ENCODE data around the gene PRDM15. TPM values are rescaled to one million over a fixed set of nuclear protein-coding genes. Genes with fewer than 3 reads are reported as not detected.

PRDM15 gene
- total RNA-seq, 2 donors from 2014 or later = 12.9 to 22.1 TPM

DNA sequence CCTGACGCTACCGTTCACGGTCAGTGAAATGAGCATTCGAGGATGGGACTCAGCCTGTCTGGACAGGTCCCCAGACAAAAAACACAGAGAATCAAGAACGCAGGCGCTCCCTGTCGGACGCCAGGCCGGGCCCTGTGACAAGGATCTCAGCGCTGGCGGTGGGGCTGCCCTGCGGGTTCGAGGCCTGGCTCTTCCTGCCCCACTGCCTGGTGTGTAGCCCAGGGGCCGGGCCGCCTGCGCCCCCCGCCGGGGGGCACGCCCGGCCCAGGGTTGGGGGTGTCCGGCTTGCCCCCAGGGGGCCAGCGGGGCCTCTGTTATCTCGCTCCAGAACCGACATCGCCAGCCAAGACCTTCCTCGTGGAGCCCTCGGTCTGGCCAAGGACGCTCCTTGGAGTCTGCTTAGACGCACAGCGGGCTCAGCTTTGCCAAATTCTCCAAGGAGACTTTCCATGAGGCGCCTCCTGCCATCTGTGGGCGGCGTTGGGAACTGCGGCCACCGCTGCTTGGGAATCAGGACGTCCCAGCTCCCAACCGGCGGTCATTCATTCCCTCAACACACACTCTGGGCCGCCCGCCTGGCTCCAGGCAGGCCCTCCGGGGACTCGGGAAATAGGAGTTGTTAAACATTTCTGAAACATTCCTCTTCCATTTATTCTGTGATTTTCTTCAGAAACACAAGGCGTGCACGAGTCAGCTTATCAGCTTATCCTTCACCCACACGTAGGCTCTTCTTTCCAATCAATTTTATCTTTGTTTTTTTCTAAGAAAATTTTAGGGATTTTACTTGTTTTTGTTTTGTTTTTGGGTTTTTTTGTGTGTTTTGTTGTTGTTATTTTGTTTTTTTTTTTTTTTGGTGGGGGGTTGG, 101.0 kb downstream of the PRDM15 start:
- peaks cover 40 to 63% of the 10 kb centered on the region in 2 donors for H3K27me3 Mint-ChIP-seq
- H3K36me3 Mint-ChIP-seq = no peaks in the 10 kb centered on the region
- H3K4me3 Mint-ChIP-seq = no peak overlapping the region
- no peaks in the 10 kb centered on the region for H3K9me3 Mint-ChIP-seq
- no peaks in the 10 kb centered on the region for H3K4me1 Mint-ChIP-seq (ENCODE audit: low read depth in 2 of 2)
- no peak overlapping the region for H3K27ac Mint-ChIP-seq
- no peak for DNase-seq (ENCODE audit: low spot score)
- ATAC-seq = no peak

DNA sequence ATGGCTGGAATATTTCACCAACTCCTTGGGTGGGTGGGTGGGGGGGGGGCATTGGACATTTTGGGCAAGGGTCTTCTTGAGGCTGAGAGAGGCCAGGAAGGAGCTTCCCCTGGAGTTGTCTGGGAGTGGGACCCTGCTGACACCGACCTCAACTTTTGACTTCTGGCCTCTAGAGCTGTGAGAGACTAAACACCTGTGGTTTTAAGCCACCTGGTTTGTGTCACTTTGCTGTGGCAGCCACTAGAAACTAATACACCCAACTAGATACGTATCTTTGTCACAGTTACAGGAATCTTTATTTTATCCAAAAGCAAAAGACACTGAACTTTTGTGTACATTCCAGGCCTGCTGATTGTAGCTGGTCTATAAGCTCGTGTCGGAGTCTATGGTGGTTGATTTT, 102.4 kb downstream of the PRDM15 start:
- DNase-seq (ENCODE audit: low spot score) = no peak
- no peaks in the 10 kb centered on the region for H3K9me3 Mint-ChIP-seq
- no peak overlapping the region for H3K27ac Mint-ChIP-seq

GRCh38 chr21:41775149-41775472, 104.0 kb downstream of the PRDM15 start:
- no peak for ATAC-seq
- Mint-ChIP-seq H3K27me3 (peaks cover 51 to 70% of the 10 kb centered on the region in 2 donors), H3K36me3 (no peaks in the 10 kb centered on the region), H3K4me3 (no peak overlapping the region), H3K9me3 (no peaks in the 10 kb centered on the region), H3K27ac (no peak overlapping the region), H3K4me1 (ENCODE audit: low read depth in 2 of 2) (no peaks in the 10 kb centered on the region)
- DNase-seq (ENCODE audit: low spot score) = no peak

More for the DNA sequence above, 102.4 kb downstream of the PRDM15 start:
- no peak for ATAC-seq
- Mint-ChIP-seq H3K4me3 (no peak overlapping the region), H3K4me1 (ENCODE audit: low read depth in 2 of 2) (no peaks in the 10 kb centered on the region), H3K27me3 (peaks cover 48 to 70% of the 10 kb centered on the region in 2 donors), H3K36me3 (no peaks in the 10 kb centered on the region)

DNA sequence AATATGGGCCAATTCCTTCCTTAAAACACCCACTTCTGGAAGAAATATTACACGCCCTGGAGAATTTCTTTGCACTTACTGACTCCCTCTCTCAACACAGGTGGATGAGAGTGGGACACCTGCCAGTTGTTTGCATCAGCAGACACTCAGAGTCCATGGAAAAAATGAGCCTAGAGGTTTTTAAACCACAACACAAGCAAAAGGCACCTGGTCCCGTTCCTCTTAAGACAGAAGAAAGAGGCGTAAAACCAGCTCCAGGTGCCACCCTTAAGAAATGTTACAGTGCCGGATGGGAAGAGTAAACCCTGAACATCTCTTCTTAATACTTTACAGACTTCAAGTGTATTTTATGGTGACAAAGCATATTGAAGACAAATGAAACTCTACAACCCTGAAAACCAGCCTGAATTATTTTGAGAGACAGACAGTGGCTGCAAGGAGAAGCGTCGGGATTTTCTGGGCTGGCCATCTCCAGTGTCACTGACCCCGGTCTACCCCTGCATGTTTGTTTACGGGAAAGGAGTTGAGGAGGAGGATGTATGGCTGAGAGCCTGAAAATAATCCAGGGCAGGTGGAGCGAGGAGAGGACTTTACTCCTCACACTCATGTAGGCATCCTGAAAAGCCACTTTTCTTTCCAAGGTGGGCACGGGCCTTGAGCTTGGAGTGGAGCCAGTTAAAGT, 104.5 kb downstream of the PRDM15 start:
- Mint-ChIP-seq H3K27ac (no peak overlapping the region), H3K36me3 (no peaks in the 10 kb centered on the region), H3K4me1 (ENCODE audit: low read depth in 2 of 2) (no peaks in the 10 kb centered on the region), H3K9me3 (no peaks in the 10 kb centered on the region), H3K27me3 (peaks cover 53 to 65% of the 10 kb centered on the region in 2 donors), H3K4me3 (no peak overlapping the region)
- ATAC-seq = no peak
- DNase-seq (ENCODE audit: low spot score) = no peak

DNA sequence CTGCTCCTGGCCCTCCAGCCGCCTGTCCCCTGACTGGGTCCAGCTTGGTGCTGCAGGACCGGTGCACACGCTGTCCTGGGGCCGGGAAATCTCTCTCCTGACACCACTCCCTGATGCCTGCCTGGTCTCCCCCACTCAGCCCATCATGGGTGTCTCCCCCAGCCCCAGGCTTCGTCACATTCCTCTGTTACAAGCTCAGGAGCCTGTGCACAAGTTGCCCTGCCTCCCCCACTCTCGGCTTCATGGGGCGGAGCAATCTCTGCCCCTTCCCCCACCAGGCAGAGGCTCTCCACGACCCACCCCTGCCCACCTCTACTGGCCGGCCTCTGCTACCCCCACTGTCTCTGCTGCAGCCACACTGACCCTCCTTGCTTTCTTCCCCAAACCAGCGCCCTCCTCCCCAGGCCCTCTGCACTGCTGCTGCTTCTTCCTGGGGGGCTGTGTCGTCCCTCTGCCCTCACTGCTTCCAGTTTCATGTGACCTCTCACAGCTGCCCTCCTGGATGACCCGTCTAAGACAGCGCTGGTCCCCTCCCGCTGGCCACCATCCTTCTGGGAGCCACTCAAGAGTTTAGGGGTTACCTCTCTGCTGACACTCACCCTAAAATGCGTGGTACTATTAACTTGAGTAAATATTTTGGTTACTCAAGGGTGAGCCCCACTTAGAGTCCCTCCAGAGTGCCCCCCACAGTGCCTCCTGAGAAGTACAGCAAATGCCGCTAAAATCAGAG, 106.6 kb downstream of the PRDM15 start:
- ATAC-seq = no peak
- Mint-ChIP-seq H3K9me3 (no peaks in the 10 kb centered on the region), H3K27ac (no peak overlapping the region), H3K27me3 (peaks cover 51 to 64% of the 10 kb centered on the region in 2 donors), H3K4me3 (no peak overlapping the region), H3K36me3 (peaks cover 5% of the 10 kb centered on the region), H3K4me1 (ENCODE audit: low read depth in 2 of 2) (peaks cover 15 to 16% of the 10 kb centered on the region in 2 donors)
- DNase-seq (ENCODE audit: low spot score) = no peak

DNA sequence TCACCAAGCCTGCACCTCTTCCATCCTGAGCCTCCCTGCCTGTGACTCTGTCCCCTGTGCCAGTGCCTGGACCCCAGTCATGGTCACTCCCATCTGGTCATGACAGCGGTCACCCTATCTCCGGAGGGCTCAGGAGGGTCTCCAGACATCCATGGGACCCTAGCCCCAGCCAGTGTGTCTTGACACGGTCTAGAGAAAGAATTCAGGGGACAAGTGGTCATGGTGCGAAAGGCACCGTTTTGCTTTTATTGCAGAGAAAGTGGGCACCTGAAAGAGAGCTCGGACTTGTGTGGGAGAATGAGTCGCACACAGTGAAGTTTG, 107.6 kb downstream of the PRDM15 start:
- Mint-ChIP-seq H3K4me1 (ENCODE audit: low read depth in 2 of 2) (peaks cover 21 to 22% of the 10 kb centered on the region in 2 donors), H3K27ac (no peak overlapping the region), H3K4me3 (no peak overlapping the region), H3K9me3 (no peaks in the 10 kb centered on the region), H3K27me3 (peaks cover 54 to 66% of the 10 kb centered on the region in 2 donors), H3K36me3 (peaks cover 10% of the 10 kb centered on the region)
- DNase-seq (ENCODE audit: low spot score) (no peak), ATAC-seq (no peak)

GRCh38 chr21:41770901-41771624, 108.1 kb downstream of the PRDM15 start:
- peaks cover 10% of the 10 kb centered on the region for H3K36me3 Mint-ChIP-seq
- H3K9me3 Mint-ChIP-seq = no peaks in the 10 kb centered on the region
- ATAC-seq (no peak), DNase-seq (ENCODE audit: low spot score) (no peak)
- H3K27ac Mint-ChIP-seq = no peak overlapping the region
- H3K27me3 Mint-ChIP-seq = peaks cover 54 to 66% of the 10 kb centered on the region in 2 donors
- H3K4me3 Mint-ChIP-seq = no peak overlapping the region
- peaks cover 21 to 22% of the 10 kb centered on the region in 2 donors for H3K4me1 Mint-ChIP-seq (ENCODE audit: low read depth in 2 of 2)

- DNase-seq (ENCODE audit: low spot score) = no peak
- Mint-ChIP-seq H3K27ac (no peak overlapping the region), H3K9me3 (no peaks in the 10 kb centered on the region), H3K27me3 (peaks cover 55 to 68% of the 10 kb centered on the region in 2 donors), H3K36me3 (peaks cover 10% of the 10 kb centered on the region), H3K4me3 (no peak overlapping the region), H3K4me1 (ENCODE audit: low read depth in 2 of 2) (peaks cover 21 to 22% of the 10 kb centered on the region in 2 donors)
- ATAC-seq = no peak
These were observed 109.2 kb downstream of the PRDM15 start for GRCh38 chr21:41769933-41770332.

GRCh38 chr21:41769521-41769920, 109.6 kb downstream of the PRDM15 start:
- ATAC-seq (no peak), DNase-seq (ENCODE audit: low spot score) (no peak)
- Mint-ChIP-seq H3K4me3 (no peak overlapping the region), H3K27ac (no peak overlapping the region), H3K9me3 (no peaks in the 10 kb centered on the region), H3K4me1 (ENCODE audit: low read depth in 2 of 2) (peaks cover 21 to 22% of the 10 kb centered on the region in 2 donors), H3K27me3 (peaks cover 54 to 68% of the 10 kb centered on the region in 2 donors), H3K36me3 (peaks cover 10% of the 10 kb centered on the region)

GRCh38 chr21:41769111-41769510, 110.0 kb downstream of the PRDM15 start:
- peaks cover 21 to 22% of the 10 kb centered on the region in 2 donors for H3K4me1 Mint-ChIP-seq (ENCODE audit: low read depth in 2 of 2)
- no peak for DNase-seq (ENCODE audit: low spot score)
- H3K27me3 Mint-ChIP-seq = peaks cover 56 to 65% of the 10 kb centered on the region in 2 donors
- peaks cover 10% of the 10 kb centered on the region for H3K36me3 Mint-ChIP-seq
- no peak for ATAC-seq
- H3K4me3 Mint-ChIP-seq = peak overlapping the region; percentile 60
- H3K27ac Mint-ChIP-seq = no peak overlapping the region
- no peaks in the 10 kb centered on the region for H3K9me3 Mint-ChIP-seq

DNA sequence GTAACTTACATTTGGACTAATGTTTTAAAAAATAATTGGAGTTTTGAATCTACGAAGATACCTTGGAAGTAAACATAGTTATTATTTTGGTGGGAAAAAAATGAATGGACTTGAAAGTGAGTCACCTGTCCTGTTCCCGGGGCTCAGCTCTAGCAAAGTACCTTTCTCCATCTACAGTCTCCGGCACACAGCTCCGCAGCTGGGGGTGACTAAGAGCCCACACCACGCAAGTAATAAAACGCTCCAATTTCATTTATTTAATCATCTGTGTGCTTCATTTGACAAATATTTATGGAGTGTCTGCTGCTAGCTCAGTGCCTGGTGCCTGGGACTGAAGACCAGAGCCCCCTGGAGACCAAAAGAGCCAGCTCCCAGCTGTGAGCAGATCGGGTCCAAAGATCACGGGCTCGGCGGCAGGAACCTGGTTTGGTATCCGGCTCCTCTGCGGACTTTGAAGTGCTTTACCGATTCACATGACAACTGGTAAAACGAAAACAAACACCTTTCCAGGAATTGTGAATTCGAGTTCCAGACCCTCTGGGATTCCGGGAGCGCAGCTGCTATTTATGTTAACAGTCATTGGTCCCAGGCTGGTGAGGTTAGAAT, 110.6 kb downstream of the PRDM15 start:
- Mint-ChIP-seq H3K27ac (no peak overlapping the region), H3K4me1 (ENCODE audit: low read depth in 2 of 2) (peaks cover 21 to 22% of the 10 kb centered on the region in 2 donors), H3K27me3 (peaks cover 56 to 62% of the 10 kb centered on the region in 2 donors), H3K9me3 (no peaks in the 10 kb centered on the region), H3K4me3 (peak overlapping the region; percentile 60), H3K36me3 (peaks cover 10% of the 10 kb centered on the region)
- DNase-seq (ENCODE audit: low spot score) = no peak
- no peak for ATAC-seq

DNA sequence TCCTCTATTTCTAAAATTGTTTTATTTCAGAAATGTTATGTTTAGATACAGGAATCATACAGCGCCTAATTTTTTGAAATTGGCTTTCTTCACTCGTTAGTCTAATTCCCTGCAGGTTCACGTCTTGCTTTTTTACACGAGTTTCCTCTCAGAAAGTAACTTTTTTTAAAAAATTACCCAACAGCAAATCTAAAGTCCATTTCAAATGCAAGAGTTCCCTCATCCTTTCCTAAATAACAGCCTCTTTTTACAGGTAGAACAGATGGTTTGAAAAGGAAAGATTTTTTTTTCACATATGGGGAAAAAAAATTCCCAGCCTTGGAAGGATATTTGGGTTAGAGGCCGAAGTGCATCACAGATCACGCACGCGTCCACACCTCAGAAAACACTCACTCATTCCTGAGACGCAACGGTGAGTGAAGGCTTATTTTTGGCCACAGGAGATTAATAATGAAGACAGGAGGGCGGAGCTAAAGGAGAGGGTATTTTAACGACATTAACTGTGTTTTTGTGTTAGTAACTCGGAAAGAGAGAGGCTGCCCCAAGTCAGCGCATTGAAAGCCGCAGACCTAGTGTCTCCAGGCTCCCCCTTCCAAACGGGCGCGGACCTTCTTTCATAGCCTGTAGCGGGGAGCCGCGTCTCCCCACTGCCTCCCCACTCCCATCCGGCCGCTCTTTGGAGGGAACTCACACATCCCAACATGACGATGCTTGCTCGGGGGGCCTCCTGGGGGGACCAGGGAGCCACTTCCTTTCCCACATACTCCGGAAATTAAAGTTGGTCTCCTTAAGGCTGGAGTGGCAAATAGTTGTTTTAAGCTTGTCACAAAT, 111.3 kb downstream of the PRDM15 start:
- H3K27ac Mint-ChIP-seq = no peak overlapping the region
- H3K4me3 Mint-ChIP-seq = peak overlapping the region; percentile 60
- peaks cover 21 to 22% of the 10 kb centered on the region in 2 donors for H3K4me1 Mint-ChIP-seq (ENCODE audit: low read depth in 2 of 2)
- DNase-seq (ENCODE audit: low spot score) = no peak
- peaks cover 10% of the 10 kb centered on the region for H3K36me3 Mint-ChIP-seq
- no peaks in the 10 kb centered on the region for H3K9me3 Mint-ChIP-seq
- ATAC-seq = no peak
- peaks cover 58 to 62% of the 10 kb centered on the region in 2 donors for H3K27me3 Mint-ChIP-seq

Measured in natural killer cell treated with Interleukin-12 subunit alpha and Interleukin-12 subunit beta and Interleukin-15 and Interleukin-18, amount 100 ng/mL, for 72 hours (primary cell).